RWPE1 (cell line): ENCODE data around the gene B4GALT2.
A peak's percentile ranks its signal among the peaks of the same experiment; 100 is the strongest.

ENCODE experiments used
- CTCF ChIA-PET: fragments of 350-600 bp; sonication (Branson Sonifier 250); formaldehyde crosslinking; extraction: SDS; loops from one replicate; lab custom pipeline; 2021; lab: Yijun Ruan, JAX
- POLR2A ChIA-PET: fragments of 400-600 bp; formaldehyde crosslinking; extraction: SDS; loops from one replicate; lab custom pipeline; 2020; ENCODE audit warnings: antibody characterized with exemption; ENCODE audit not compliant: low non-redundant PET; lab: Yijun Ruan, JAX
- DNase-seq: peaks from one replicate; pipeline ENCODE4 v3.0.0; 2012; ENCODE audit warnings: low spot score
- H3K27ac ChIP-seq: fragments of 450-650 bp; 2 replicates; pipeline ENCODE4 v1.5.1; 2017
- TF ChIP-seq, protein P1 (sequence below): fragments of 450-650 bp; conservative IDR thresholded peaks from 2 replicates; pipeline ENCODE4 v1.5.1; 2017; ENCODE audit warnings: low read depth, mild to moderate bottlenecking

Gene B4GALT2

DNA sequence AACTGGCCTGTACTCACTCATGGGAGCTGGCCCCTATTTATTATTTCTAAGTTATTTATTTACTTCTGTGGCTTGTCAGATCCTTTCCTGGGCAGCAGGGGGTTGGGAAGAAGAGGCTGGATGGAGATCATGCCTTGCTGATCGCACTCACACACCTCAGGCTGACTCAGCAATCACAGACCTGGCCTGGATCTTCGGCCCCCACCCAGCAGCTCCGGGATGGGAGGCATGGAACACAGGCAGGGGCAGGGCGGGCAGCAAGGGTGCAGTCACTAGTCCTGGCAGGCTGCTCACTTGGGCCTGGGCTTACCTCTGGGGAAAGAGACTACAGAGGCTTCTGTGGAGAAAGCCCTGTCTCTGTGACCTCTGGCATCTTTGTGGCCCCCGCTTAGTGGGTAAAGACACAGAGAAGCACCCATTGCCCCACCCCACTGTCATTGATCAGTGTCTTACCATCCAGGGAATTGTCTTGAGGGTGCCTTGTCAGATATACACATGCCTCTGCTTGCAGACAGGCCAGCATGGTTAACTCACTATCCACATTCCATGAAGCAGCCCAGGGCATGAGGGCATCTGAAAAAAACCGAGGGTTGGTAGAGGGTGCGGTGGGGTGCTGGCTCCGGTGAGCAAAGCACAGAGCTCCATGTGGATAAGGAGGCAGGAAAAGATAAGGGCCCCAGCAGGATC is 41.7 kb upstream of the B4GALT2 start:
- peak overlapping the region; percentile 96 for H3K27ac ChIP-seq
- ChIA-PET CTCF (interaction anchor here (0.6 to 6.5 kb wide), 6 partner anchors 8 to 298 kb away, joined by 3 to 150 read pairs (median 5); no protein-coding TSS in a partner anchor), POLR2A (interaction anchor here (0.5 kb wide), 1 partner anchor 14 kb away, joined by 3 read pairs; no protein-coding TSS in a partner anchor)
- DNase-seq = peak; percentile 68
- TF ChIP-seq, protein P1, sequence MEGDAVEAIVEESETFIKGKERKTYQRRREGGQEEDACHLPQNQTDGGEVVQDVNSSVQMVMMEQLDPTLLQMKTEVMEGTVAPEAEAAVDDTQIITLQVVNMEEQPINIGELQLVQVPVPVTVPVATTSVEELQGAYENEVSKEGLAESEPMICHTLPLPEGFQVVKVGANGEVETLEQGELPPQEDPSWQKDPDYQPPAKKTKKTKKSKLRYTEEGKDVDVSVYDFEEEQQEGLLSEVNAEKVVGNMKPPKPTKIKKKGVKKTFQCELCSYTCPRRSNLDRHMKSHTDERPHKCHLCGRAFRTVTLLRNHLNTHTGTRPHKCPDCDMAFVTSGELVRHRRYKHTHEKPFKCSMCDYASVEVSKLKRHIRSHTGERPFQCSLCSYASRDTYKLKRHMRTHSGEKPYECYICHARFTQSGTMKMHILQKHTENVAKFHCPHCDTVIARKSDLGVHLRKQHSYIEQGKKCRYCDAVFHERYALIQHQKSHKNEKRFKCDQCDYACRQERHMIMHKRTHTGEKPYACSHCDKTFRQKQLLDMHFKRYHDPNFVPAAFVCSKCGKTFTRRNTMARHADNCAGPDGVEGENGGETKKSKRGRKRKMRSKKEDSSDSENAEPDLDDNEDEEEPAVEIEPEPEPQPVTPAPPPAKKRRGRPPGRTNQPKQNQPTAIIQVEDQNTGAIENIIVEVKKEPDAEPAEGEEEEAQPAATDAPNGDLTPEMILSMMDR = no peak

DNA sequence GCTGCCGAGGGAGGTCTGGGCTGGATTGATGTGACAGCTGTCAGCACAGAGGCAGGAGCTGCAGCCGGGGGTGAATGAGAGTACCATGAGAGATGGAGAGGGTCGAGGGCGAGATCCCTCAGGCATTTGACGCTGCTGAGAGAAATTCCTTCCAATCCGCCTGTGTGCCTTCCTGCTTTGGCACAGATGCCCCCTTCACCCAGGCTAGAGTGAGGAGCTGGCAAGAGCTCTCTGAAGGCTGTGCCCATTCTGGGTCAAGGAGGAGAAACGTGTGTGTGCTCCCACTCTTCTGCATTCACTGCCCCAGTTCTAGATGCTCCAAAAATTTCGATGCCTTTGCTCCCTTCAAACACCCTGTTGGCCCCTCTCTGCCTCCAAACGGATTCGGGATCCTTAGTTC is 40.6 kb upstream of the B4GALT2 start:
- POLR2A ChIA-PET = interaction anchor here (0.6 to 1.1 kb wide), 2 partner anchors 9 to 54 kb away, joined by 3 read pairs; no protein-coding TSS in a partner anchor
- CTCF ChIA-PET = interaction anchor here (1.1 kb wide), 1 partner anchor 32 kb away, joined by 3 read pairs; no protein-coding TSS in a partner anchor
- TF ChIP-seq, protein P1 = no peak
- DNase-seq = no peak
- peak overlapping the region; percentile 96 for H3K27ac ChIP-seq

DNA sequence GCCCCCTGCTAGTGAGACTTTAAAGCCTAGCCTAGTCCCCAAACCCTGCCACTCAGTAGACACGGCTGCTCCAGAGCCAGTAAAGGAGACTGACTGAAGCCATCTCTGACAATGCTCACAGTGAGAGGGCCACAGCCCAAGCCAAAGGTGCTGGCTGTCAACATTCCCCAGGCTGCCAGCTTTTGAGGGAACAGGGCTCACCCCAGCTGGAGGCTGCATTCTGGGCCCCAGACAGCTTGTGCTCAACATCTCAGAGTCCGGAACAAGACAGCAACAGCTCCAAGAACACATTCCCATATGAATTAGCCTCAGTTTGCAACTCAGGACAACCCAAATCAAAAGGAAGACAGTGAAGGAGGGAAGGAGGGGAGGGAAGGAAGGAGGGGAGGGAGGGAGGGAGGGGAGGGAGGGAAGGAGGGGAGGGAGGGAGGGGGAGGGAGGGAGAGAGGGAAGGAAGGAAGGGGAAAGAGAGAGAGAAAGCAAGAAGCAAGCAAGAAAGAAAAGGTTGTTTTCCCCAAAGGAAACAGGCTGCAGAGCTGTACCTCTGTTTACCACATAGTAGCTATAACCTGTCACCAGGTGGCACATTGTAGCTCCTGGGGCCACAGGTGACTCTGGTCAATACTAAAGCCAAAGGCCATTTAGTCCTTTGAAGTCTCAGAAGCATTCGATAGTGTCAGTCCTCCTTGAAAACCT is 40.0 kb upstream of the B4GALT2 start:
- TF ChIP-seq, protein P1 = no peak
- peak overlapping the region; percentile 96 for H3K27ac ChIP-seq
- ChIA-PET POLR2A (interaction anchor here (0.6 to 1.1 kb wide), 2 partner anchors 10 to 53 kb away, joined by 3 read pairs; no protein-coding TSS in a partner anchor), CTCF (interaction anchor here (0.9 to 1.1 kb wide), 2 partner anchors 30 to 176 kb away, joined by 3 read pairs; no protein-coding TSS in a partner anchor)
- DNase-seq = no peak

DNA sequence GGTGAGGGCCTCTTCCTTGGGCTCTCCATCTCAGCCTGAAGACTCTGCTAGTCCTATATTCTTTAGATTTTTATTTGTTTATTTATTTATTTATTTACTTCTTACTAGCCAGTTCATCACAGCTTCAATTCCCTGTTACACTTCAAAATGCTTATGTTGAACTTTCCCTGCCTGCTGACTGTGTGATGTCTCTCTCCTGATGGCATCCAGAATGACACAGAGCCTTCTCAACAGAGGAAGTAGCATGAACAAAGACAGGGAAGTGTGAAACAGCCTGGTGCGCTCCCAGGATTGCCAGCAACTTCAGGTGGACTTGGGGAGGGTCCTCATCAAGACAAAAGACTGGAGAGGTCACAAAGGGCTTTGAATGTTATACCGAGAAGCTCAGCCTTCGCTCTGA is 36.6 kb upstream of the B4GALT2 start:
- TF ChIP-seq, protein P1 = no peak
- no peak overlapping the region for H3K27ac ChIP-seq
- POLR2A ChIA-PET = no interaction called here
- DNase-seq = no peak
- CTCF ChIA-PET = interaction anchor here (0.8 to 1.0 kb wide), 2 partner anchors 8 to 24 kb away, joined by 3 to 5 read pairs; no protein-coding TSS in a partner anchor

DNA sequence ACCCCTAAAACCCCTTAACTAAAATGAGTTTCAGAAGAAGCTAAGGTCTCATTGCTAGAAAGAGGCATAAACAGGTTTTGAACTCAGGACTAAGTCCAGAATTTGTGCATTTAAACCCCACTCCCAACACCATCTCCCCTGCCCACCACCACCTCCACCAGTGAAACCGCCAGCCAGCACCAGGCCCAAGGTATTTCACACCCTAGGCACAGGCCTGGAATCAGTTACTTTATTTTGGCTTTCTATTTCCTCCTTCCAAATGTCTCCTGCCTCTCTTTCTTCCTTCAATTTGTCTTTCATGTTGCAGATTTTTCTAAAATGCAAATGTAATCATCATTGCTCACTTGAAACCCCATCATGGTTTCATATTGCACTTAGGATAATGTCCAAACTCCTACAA is 34.1 kb upstream of the B4GALT2 start:
- peak overlapping the region; percentile 31; the same call in 1 of the 2 replicates for H3K27ac ChIP-seq
- ChIA-PET POLR2A (interaction anchor here (0.6 kb wide), 1 partner anchor 30 kb away, joined by 5 read pairs; the partner anchor contains the start of gene ATP6V0B), CTCF (interaction anchor here (3.7 kb wide), 1 partner anchor 10 kb away, joined by 20 read pairs; the partner anchor contains the start of gene ARTN)
- DNase-seq = no peak
- TF ChIP-seq, protein P1 = no peak
